Panc1 (cell line): ENCODE data around the gene TBX1.

ENCODE experiments used
- POLR2AphosphoS5 ChIP-seq: IDR thresholded peaks from 2 replicates; pipeline ENCODE4 v1.6.1; 2012; ENCODE audit warnings: mild to moderate bottlenecking, low read depth, low read length, moderate library complexity
- SIN3A ChIP-seq: IDR thresholded peaks from 2 replicates; pipeline ENCODE4 v1.6.1; 2012; ENCODE audit warnings: low read depth, mild to moderate bottlenecking, low read length, moderate library complexity, borderline replicate concordance; ENCODE audit not compliant: insufficient read depth
- TCF7L2 ChIP-seq: IDR thresholded peaks from 2 replicates; pipeline ENCODE4 v1.6.1; 2011; ENCODE audit warnings: mild to moderate bottlenecking, low read depth, low read length, inconsistent platforms
- TF ChIP-seq, protein P1 (sequence below): fragments of 450-650 bp; IDR thresholded peaks from 2 replicates; pipeline ENCODE4 v1.5.1; 2017; ENCODE audit warnings: mild to moderate bottlenecking
- TF ChIP-seq, protein P2 (sequence below), 2 experiments: IDR thresholded peaks; 2 replicates each; pipeline ENCODE4 v1.6.1; 2011 to 2012; ENCODE audit warnings: low read depth in 2 of 2, control low read depth in 1 of 2, low read length in 1 of 2, mild to moderate bottlenecking in 1 of 2, moderate library complexity in 1 of 2; ENCODE audit not compliant: insufficient read depth in 1 of 2

DNA sequence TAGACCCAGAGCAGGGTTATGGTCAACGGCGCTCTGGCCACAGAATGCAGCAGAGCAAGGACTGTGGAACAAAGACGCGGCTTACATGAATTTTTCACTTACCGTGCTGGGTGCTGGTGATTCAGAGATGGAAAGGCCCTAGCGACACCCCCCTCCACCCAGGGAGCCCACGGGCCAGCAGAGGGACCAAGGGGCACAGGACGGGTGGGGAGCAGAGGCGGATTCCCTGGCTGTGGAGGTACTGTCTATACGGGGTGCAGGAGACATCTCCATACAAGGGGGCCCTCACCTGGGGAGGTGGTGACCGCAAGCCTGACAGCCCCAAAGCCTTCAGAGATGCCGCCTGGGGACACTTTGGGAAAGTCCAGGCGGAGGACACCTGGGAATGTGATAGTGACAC, 47.3 kb upstream of the TBX1 start:
- TF ChIP-seq, protein P1, sequence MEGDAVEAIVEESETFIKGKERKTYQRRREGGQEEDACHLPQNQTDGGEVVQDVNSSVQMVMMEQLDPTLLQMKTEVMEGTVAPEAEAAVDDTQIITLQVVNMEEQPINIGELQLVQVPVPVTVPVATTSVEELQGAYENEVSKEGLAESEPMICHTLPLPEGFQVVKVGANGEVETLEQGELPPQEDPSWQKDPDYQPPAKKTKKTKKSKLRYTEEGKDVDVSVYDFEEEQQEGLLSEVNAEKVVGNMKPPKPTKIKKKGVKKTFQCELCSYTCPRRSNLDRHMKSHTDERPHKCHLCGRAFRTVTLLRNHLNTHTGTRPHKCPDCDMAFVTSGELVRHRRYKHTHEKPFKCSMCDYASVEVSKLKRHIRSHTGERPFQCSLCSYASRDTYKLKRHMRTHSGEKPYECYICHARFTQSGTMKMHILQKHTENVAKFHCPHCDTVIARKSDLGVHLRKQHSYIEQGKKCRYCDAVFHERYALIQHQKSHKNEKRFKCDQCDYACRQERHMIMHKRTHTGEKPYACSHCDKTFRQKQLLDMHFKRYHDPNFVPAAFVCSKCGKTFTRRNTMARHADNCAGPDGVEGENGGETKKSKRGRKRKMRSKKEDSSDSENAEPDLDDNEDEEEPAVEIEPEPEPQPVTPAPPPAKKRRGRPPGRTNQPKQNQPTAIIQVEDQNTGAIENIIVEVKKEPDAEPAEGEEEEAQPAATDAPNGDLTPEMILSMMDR, result no peak
- TF ChIP-seq POLR2AphosphoS5 (no peak), TCF7L2 (no peak), SIN3A (no peak)
- TF ChIP-seq, protein P2, sequence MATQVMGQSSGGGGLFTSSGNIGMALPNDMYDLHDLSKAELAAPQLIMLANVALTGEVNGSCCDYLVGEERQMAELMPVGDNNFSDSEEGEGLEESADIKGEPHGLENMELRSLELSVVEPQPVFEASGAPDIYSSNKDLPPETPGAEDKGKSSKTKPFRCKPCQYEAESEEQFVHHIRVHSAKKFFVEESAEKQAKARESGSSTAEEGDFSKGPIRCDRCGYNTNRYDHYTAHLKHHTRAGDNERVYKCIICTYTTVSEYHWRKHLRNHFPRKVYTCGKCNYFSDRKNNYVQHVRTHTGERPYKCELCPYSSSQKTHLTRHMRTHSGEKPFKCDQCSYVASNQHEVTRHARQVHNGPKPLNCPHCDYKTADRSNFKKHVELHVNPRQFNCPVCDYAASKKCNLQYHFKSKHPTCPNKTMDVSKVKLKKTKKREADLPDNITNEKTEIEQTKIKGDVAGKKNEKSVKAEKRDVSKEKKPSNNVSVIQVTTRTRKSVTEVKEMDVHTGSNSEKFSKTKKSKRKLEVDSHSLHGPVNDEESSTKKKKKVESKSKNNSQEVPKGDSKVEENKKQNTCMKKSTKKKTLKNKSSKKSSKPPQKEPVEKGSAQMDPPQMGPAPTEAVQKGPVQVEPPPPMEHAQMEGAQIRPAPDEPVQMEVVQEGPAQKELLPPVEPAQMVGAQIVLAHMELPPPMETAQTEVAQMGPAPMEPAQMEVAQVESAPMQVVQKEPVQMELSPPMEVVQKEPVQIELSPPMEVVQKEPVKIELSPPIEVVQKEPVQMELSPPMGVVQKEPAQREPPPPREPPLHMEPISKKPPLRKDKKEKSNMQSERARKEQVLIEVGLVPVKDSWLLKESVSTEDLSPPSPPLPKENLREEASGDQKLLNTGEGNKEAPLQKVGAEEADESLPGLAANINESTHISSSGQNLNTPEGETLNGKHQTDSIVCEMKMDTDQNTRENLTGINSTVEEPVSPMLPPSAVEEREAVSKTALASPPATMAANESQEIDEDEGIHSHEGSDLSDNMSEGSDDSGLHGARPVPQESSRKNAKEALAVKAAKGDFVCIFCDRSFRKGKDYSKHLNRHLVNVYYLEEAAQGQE (IDR thresholded peaks at IDR 0.05; ENCODE audit: insufficient read depth in 1 of 2, low read depth in 2 of 2, low read length in 1 of 2), result no peak
